Kidney epithelial cell (primary cell): ENCODE measurements around the gene RAB14. TPM values are rescaled to one million over a fixed set of nuclear protein-coding genes. Genes with fewer than 3 reads are reported as not detected.

ENCODE experiments used
- DNase-seq: peaks from one replicate; pipeline ENCODE4 v3.0.0-alpha.2; 2010; ENCODE audit warnings: low read depth
- H3K27me3 ChIP-seq: 2 replicates; pipeline ENCODE4 v1.6.0; 2011; ENCODE audit warnings: low read length; ENCODE audit not compliant: control insufficient read depth, insufficient read depth
- H3K36me3 ChIP-seq: 2 replicates; pipeline ENCODE4 v1.5.1; 2011; ENCODE audit warnings: low read length; ENCODE audit not compliant: control insufficient read depth, insufficient read depth
- H3K4me3 ChIP-seq: 2 replicates; pipeline ENCODE4 v1.5.1; 2011; ENCODE audit warnings: low read depth, mild to moderate bottlenecking, control low read depth, low read length
- total RNA-seq: library from RNA; depleted of rRNA; stranded (reverse); fragments of >200 nt; gene quantifications from 2 replicates; pipeline ENCODE4 v1.2.3, GENCODE V29; 2015
- TF ChIP-seq, protein P1 (sequence below): IDR thresholded peaks from 2 replicates; pipeline ENCODE4 v1.5.1; 2011; ENCODE audit warnings: mild to moderate bottlenecking, moderate library complexity, low read length, control low read depth, inconsistent platforms; ENCODE audit not compliant: insufficient read depth, poor library complexity, severe bottlenecking

Gene RAB14
- total RNA-seq, 1 donor from 2014 or later, result 38.1 TPM

DNA sequence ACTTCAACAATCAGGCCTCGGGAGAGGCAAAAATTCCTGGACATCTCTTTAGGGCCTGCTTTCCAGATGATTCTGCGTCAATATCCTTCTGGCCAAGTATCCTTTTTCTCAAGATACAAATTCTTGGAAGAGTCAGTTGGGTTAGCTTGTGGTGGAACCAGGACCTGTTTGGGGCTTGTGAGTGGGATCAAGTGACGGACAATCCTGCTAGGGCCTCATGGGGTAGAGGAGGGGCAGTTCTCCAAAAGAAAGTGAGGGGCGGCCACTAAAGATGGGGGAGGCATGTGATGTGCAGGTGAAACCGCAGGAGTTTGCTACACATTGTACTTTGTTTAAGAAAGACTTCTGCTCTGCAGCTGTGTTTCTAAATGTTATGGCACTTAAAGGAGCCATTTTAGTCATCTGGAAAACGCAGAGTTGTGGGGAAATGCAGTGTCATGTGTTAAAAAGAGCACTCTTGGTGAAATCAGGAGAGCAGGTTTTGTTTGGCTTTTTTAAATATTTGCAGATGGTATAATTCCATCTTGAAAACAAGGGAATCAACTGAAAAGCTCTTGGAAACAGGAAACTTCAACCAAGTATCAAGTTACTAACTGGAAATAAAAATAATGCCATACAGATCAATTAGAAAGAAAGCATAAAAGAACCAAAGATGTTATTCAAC, 38.9 kb upstream of the RAB14 start:
- no peak for DNase-seq

DNA sequence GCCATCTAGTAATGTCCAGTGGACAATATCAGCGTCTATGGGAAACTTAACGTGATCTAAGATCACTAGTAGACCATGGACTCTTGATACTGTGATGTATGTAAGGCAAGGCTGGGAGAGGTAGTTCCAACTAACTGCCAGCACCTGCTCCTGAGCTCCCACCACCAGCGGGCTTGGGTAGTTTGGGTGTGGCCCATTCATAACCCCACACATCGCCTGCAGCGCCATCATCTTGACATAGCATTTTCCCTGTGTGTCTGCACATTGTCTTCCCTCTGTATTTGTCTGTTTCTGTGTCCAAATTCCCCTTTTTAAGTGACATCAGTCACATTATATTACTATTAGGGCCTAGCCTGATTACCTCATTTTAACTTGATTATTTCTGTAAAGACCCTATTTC, 38.2 kb upstream of the RAB14 start:
- Histone ChIP-seq H3K36me3 (no peaks in the 10 kb centered on the region), H3K27me3 (no peaks in the 10 kb centered on the region), H3K4me3 (no peak overlapping the region)
- no peak for DNase-seq
- TF ChIP-seq, protein P1, sequence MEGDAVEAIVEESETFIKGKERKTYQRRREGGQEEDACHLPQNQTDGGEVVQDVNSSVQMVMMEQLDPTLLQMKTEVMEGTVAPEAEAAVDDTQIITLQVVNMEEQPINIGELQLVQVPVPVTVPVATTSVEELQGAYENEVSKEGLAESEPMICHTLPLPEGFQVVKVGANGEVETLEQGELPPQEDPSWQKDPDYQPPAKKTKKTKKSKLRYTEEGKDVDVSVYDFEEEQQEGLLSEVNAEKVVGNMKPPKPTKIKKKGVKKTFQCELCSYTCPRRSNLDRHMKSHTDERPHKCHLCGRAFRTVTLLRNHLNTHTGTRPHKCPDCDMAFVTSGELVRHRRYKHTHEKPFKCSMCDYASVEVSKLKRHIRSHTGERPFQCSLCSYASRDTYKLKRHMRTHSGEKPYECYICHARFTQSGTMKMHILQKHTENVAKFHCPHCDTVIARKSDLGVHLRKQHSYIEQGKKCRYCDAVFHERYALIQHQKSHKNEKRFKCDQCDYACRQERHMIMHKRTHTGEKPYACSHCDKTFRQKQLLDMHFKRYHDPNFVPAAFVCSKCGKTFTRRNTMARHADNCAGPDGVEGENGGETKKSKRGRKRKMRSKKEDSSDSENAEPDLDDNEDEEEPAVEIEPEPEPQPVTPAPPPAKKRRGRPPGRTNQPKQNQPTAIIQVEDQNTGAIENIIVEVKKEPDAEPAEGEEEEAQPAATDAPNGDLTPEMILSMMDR, result no peak

More for the DNA sequence above, 38.9 kb upstream of the RAB14 start:
- Histone ChIP-seq H3K4me3 (no peak overlapping the region), H3K36me3 (no peaks in the 10 kb centered on the region), H3K27me3 (no peaks in the 10 kb centered on the region)
- TF ChIP-seq, protein P1, result no peak

DNA sequence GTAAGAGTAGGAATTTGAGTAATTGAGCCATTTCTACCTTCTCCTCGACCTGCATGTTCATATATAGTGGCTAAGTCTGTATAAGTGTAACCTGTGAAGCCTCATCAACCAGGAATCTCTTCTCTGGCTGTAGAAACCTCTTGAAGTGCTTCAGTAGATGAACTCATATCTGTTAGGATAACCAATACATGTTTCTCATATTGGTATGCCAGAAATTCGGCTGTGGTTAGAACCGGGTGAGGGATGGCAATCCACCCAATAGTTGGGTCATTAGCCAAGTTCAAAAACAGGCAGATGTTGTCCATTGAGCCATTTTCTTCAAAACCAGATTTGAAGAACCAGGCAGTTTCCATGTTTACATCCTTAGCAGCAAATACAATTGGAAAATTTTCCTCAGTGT, 37.4 kb upstream of the RAB14 start:
- no peaks in the 10 kb centered on the region for H3K36me3 ChIP-seq
- TF ChIP-seq, protein P1, result no peak
- no peak overlapping the region for H3K4me3 ChIP-seq
- no peaks in the 10 kb centered on the region for H3K27me3 ChIP-seq
- no peak for DNase-seq

DNA sequence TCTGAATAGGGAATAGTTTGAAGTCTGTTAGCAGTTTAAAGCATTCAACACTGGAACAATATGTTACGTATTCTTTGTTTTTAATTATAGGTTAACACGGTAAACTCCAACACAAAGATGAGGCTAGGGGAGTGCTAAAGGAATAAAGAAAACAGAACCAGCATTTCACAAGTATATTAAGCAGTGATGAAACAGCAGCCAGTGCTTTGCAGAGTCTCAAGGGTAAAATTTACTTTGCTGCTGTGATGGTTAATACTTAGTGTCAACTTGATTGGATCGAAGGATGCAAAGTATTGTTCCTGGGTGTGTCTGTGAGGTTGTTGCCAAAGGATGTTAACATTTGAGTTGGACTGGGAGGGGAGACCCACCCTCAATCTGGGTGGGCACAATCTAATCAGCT, 36.2 kb upstream of the RAB14 start:
- Histone ChIP-seq H3K4me3 (no peak overlapping the region), H3K36me3 (no peaks in the 10 kb centered on the region), H3K27me3 (no peaks in the 10 kb centered on the region)
- TF ChIP-seq, protein P1, result no peak
- DNase-seq, result no peak

DNA sequence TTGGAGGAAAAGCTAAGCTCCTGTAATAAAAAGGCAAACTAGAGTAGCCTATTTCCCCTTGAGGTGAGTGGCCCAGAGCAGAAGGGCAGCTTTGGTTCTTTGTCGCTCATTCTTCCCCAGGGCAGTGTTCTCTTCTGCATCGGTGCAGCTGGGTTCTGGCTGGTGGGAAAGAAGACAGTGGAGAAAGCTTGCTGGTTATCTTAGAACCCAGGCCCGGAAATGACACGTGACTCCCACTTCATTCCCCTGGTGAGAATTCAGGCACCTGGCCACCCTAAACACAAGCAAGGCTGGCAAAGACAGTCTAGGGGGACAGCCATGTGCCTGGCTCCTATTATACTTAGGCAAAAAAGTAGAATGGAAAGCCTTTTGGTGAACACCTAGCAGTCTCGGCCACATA, 33.8 kb upstream of the RAB14 start:
- no peak overlapping the region for H3K4me3 ChIP-seq
- H3K27me3 ChIP-seq, result no peaks in the 10 kb centered on the region
- H3K36me3 ChIP-seq, result no peaks in the 10 kb centered on the region
- TF ChIP-seq, protein P1, result no peak
- no peak for DNase-seq

DNA sequence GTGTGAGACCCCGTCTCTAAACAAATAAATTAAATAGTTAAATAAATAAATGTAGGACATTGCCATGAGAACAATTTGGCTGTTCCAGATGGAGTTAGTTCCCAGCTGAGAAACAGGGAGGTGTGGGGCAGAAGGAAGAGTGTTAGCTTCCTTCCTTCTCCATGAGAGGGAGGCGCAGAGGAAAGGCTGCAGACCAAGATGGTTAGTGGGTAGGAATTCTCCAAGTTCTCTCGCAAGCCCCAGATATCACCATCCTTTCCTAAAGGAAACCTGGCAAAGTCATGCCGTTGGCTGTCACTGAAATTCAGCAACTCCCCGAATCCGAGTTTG, 33.1 kb upstream of the RAB14 start:
- H3K4me3 ChIP-seq, result no peak overlapping the region
- DNase-seq, result no peak
- no peaks in the 10 kb centered on the region for H3K27me3 ChIP-seq
- H3K36me3 ChIP-seq, result no peaks in the 10 kb centered on the region
- TF ChIP-seq, protein P1, result no peak
